H54 (cell line): Measurements from ENCODE around the gene UAP1L1.
"Not testable (repeated sequence)": the region's sequence is repeated elsewhere in the genome, so short reads cannot be mapped to it uniquely, and the experiment has no call there.

Source experiments
- DNase-seq: peaks from one replicate; pipeline ENCODE4 v3.0.0; 2011; ENCODE audit warnings: low spot score, mixed read lengths; ENCODE audit not compliant: insufficient read length
- FAIRE-seq: peaks from 3 replicates; lab custom pipeline; 2011; peaks lifted over from hg19 to GRCh38; lab: Jason Lieb, UNC
- POLR2A ChIP-seq: IDR thresholded peaks from 2 replicates; pipeline ENCODE4 v1.6.1; 2011; ENCODE audit warnings: low read depth, mild to moderate bottlenecking, low read length

The UAP1L1 gene

GRCh38 chr9:137056739-137057415, 20.4 kb upstream of the UAP1L1 start:
- no peak for TF ChIP-seq POLR2A
- DNase-seq (no peak), FAIRE-seq (no peak)

- FAIRE-seq = no peak
- TF ChIP-seq POLR2A = no peak
- DNase-seq = no peak
Observed at GRCh38 chr9:137057545-137057944, 19.8 kb upstream of the UAP1L1 start.

DNA sequence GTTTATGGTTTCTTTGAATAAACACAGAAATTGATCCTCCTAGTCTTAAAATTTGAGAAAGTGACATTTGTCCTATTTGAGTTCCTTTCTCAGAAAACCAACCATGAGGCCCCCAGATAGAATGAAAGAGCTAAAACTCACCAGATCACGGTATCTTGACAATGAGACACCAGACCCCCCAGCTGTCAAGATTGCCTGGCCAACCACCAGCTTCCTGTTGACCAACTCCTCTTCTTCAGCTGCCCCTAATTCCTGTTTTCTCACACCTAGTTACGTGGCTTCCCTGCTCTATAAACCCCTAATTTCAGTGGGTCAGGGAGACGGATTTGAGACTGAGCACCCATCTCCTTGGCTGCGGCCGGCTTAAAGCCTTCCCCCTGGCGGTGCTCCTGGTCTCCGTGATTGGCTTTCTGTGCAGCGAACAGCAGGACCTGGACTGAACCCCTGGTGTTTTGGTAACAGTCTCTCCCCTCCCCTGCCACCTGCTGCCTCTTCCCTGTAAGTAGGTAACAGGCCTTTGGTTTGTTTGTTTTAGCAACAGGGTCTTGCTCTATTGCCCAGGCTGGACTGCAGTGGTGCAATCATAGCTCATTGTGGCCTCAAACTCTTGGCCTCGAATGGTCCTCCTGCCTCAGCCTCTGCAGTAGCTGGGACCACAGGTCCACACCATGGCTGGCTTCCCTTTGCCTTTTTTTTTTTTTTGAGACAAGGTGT, 18.6 kb upstream of the UAP1L1 start:
- TF ChIP-seq POLR2A = no peak
- FAIRE-seq (no peak), DNase-seq (no peak)

- TF ChIP-seq POLR2A = no peak
- DNase-seq = no peak
- FAIRE-seq = no peak
Observed at GRCh38 chr9:137062384-137062783, 14.9 kb upstream of the UAP1L1 start.

DNA sequence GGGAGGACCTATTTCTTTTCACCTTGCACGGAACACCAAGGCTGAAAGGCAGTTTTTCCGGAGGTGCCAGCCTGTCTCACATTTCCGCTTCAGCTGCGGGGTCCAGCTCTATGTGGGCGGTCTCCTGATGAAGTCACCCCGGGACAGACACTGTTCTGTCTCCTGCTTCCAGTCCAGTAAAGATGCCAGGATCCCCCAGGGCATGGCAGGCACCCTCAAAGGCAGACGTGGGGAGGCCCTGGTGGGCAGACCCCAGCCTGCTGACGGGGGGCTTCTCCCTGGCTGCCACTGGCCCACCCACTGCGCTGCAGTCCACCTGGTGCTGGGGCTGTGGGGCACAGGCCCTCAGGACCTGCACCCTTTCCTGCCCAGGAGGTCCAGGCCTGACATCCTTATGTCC, 14.5 kb upstream of the UAP1L1 start:
- not testable (repeated sequence) for DNase-seq, FAIRE-seq

GRCh38 chr9:137063311-137064026, 13.8 kb upstream of the UAP1L1 start:
- no peak for TF ChIP-seq POLR2A
- no peak for FAIRE-seq
- no peak for DNase-seq

GRCh38 chr9:137064027-137064879, 13.1 kb upstream of the UAP1L1 start:
- FAIRE-seq = no peak
- TF ChIP-seq POLR2A = no peak
- peak; percentile 94 for DNase-seq

DNA sequence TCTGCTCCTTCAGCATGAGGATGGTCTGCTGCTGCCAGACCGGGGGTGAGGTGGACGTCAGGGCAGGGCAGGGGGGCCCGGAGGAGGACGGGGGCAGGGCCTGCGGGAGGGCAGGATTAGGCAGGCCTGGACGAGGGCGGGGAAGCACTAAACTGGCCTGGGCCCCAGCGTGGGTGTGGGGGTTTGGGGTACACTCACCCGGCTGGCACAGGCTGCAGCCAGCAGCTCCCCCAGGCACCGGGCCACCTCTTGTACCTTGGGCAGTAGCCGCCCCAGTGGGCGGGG, 12.5 kb upstream of the UAP1L1 start:
- no peak for FAIRE-seq
- TF ChIP-seq POLR2A = no peak
- no peak for DNase-seq

DNA sequence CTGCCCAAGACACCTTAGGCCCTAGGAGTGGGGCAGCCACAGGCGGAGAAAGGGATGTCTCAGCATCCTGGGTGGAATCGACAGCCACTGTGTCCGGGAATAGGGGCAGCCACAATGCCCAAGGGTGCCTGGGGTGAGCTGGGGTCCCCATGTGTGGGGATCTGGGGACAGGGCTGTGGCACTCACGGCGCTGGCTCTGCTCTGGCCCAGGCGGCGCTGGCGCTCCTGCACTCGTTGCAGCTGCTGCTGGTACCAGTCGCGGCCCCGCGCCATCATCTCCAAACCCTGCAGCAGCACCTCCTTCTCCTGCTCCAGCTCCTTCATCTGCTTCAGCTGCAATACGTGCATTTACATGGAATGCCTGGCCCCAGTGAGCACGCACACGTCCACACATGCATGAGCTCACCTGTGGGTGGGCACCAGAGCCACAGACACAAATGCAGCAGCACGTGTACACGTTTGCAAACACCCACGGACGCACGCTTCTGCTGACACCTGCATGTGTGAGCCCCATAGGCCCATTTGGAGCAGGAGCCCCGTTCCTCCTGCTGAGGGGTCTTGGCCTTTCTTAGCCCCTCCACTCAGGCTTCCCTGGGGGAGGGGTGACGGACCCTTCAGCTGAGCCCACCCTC, 11.9 kb upstream of the UAP1L1 start:
- TF ChIP-seq POLR2A = no peak
- FAIRE-seq = no peak
- no peak for DNase-seq

DNA sequence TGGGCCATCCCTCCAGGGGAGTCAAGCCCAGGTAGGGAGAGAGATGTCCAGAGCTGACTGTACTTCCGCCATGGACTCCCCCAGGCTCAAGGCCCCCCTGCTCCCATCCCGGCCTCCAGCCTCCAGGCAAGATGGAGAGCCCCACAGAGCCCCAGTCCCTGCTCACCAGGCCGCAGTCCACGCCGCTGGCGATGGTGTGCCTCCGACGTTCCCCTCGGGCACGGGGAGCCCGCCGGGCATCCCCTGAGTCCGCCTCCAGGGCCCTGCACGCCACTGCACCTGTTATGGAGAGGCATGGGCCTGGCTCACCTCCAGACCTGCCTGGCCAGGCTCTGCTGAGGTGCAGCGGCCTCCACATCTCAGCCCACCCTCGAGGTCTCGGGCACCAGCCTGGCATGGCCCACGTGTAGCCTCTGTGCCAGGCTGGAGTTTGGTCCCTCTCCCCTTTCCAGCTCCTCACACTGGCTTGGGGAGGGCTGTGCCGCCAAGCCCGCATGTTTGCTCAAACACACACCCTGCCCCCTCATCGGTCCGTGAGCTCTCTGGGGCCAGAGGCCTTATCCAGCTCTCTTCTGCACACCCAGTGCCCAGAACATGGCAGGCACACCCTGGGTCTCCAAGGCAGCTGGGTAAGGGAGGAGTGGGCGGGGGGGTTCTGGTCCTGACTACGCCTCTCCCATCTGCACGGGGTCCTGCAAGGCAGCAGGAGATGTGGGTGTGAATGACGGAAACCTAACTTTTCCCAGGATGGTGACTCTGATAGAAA, 11.0 kb upstream of the UAP1L1 start:
- DNase-seq = no peak
- no peak for TF ChIP-seq POLR2A
- FAIRE-seq = no peak

- FAIRE-seq = peak; percentile 64
Observed at GRCh38 chr9:137067860-137068538, 9.3 kb upstream of the UAP1L1 start.

More at GRCh38 chr9:137067860-137068538, 9.3 kb upstream of the UAP1L1 start:
- peak; percentile 93 for DNase-seq
- no peak for TF ChIP-seq POLR2A
